ENCODE measurements around the gene ARMH3. TPM values are rescaled to one million over a fixed set of nuclear protein-coding genes. Genes with fewer than 3 reads are reported as not detected.
"Not testable (repeated sequence)": the region's sequence is repeated elsewhere in the genome, so short reads cannot be mapped to it uniquely, and the experiment has no call there.

ARMH3 gene
- total and polyA plus RNA-seq, 2 donors = 8.7 to 18.2 TPM

DNA sequence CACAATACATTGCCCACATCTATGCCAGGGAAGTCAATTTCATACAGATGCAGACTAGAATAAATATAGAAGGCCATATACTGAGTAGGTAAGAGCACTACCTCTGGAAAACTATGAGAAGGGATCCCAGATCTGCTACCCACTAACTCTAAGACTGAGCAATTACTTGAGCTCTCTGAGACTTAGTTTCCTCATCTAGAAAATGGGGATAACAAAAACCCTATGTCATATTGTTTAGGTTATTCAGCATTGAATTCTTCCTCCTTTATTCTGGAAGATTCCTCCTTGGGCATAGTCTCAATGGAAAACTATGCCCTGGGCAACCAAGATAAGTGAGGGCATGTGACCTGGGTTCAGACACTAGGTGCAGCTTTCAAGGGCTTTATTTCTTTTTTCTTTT, 4.0 kb upstream of the ARMH3 start:
- no peak for DNase-seq (ENCODE audit: low read depth in 6 of 9, low spot score in 9 of 9)
- Histone ChIP-seq H3K4me3 (ENCODE audit: low read length in 2 of 2) (no peak overlapping the region), H3K27ac (ENCODE audit: low read depth in 1 of 2, low read length in 1 of 2) (no peak overlapping the region), H3K4me1 (ENCODE audit: control insufficient read depth in 2 of 2, insufficient read depth in 2 of 2, low read length in 2 of 2) (peaks cover 5 to 18% of the 10 kb centered on the region in 2 donors), H3K36me3 (ENCODE audit: control insufficient read depth in 2 of 2, insufficient read depth in 2 of 2, low read length in 1 of 2) (no peaks in the 10 kb centered on the region), H3K9me3 (ENCODE audit: control insufficient read depth in 2 of 2, insufficient read depth in 1 of 2, low read length in 1 of 2) (peaks cover 0 to 4% of the 10 kb centered on the region in 2 donors), H3K27me3 (ENCODE audit: control insufficient read depth in 2 of 2, insufficient read depth in 1 of 2, low read length in 1 of 2) (no peaks in the 10 kb centered on the region)

DNA sequence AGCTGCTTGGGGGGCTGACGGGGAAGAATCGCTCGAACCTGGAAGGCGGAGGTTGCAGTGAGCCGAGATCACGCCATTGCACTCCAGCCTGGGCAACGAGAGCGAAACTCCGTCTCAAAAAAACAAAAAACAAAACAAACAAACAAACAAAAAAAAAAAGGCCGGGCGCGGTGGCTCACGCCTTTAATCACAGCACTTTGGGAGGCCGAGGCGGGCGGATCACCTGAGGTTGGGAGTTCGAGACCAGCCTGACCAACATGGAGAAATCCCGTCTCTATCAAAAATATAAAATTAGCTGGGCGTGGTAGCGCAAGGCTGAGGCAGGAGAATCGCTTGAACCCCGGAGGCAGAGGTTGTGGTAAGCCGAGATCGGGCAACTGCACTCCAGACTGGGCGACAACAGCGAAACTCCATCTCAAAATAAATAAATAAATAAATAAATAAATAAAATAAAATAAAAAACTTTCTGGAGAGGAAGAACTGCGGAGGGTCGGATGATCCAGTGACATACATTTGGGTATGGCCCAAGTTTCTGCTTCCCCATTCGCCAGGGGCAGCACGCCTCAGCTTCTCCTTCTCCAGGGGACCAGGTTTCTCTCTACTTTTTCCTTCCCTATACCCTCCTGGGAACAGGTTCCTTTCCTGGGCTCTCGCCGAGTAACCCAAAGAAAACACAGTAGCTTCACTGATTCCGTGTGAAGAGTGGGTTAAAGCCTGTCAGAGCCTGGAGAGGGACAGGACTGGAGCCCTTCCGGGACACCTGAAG, 909 bp downstream of the ARMH3 start:
- not testable (repeated sequence) for DNase-seq (ENCODE audit: low read depth in 6 of 9, low spot score in 9 of 9); H3K27me3 ChIP-seq (ENCODE audit: control insufficient read depth in 2 of 2, insufficient read depth in 1 of 2, low read length in 1 of 2); H3K9me3 ChIP-seq (ENCODE audit: control insufficient read depth in 2 of 2, insufficient read depth in 1 of 2, low read length in 1 of 2); H3K36me3 ChIP-seq (ENCODE audit: control insufficient read depth in 2 of 2, insufficient read depth in 2 of 2, low read length in 1 of 2)
- WGBS = 74% methylated on average over 34 of the region's 34 CpGs
- Histone ChIP-seq H3K4me3 (ENCODE audit: low read length in 2 of 2) (peak overlapping the region; percentile 79 to 98), H3K4me1 (ENCODE audit: control insufficient read depth in 2 of 2, insufficient read depth in 2 of 2, low read length in 2 of 2) (peaks cover 6 to 21% of the 10 kb centered on the region in 2 donors), H3K27ac (ENCODE audit: low read depth in 1 of 2, low read length in 1 of 2) (peak overlapping the region; percentile 77 to 84)

GRCh38 chr10:102046095-102046494, 9.9 kb downstream of the ARMH3 start:
- H3K27ac ChIP-seq (ENCODE audit: low read depth in 1 of 2, low read length in 1 of 2) = no peak overlapping the region

DNA sequence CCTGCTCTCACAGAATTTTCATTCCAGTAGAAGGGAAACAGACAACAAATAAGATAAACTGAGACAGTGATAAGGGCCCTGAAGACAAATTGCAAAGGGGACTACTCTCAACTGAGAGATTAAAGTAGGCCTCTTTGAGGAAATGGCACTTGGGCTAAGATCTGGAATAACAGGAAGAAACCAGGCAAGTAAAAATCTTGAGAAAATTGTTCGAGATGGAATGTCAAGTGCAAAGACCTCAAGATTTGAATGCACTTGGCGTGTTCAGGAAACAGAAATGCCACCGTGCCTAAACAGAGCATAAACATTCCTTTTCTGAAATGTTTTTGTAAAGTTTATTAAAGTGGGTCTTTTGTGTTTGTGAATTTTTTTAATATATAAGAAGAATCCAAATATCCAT, 10.7 kb downstream of the ARMH3 start:
- H3K27ac ChIP-seq (ENCODE audit: low read depth in 1 of 2, low read length in 1 of 2) = no peak overlapping the region
- no peaks in the 10 kb centered on the region for H3K27me3 ChIP-seq (ENCODE audit: control insufficient read depth in 2 of 2, insufficient read depth in 1 of 2, low read length in 1 of 2)
- H3K36me3 ChIP-seq (ENCODE audit: control insufficient read depth in 2 of 2, insufficient read depth in 2 of 2, low read length in 1 of 2) = peaks cover 0 to 2% of the 10 kb centered on the region in 2 donors
- no peaks in the 10 kb centered on the region for H3K9me3 ChIP-seq (ENCODE audit: control insufficient read depth in 2 of 2, insufficient read depth in 1 of 2, low read length in 1 of 2)
- no peak overlapping the region for H3K4me3 ChIP-seq (ENCODE audit: low read length in 2 of 2)
- no peaks in the 10 kb centered on the region for H3K4me1 ChIP-seq (ENCODE audit: control insufficient read depth in 2 of 2, insufficient read depth in 2 of 2, low read length in 2 of 2)
- no peak for DNase-seq (ENCODE audit: low read depth in 6 of 9, low spot score in 9 of 9)
- 75% methylated on average over 3 of the region's 3 CpGs for WGBS

More at GRCh38 chr10:102046095-102046494, 9.9 kb downstream of the ARMH3 start:
- H3K27me3 ChIP-seq (ENCODE audit: control insufficient read depth in 2 of 2, insufficient read depth in 1 of 2, low read length in 1 of 2) = no peaks in the 10 kb centered on the region
- H3K9me3 ChIP-seq (ENCODE audit: control insufficient read depth in 2 of 2, insufficient read depth in 1 of 2, low read length in 1 of 2) = no peaks in the 10 kb centered on the region
- H3K36me3 ChIP-seq (ENCODE audit: control insufficient read depth in 2 of 2, insufficient read depth in 2 of 2, low read length in 1 of 2) = no peaks in the 10 kb centered on the region
- DNase-seq (ENCODE audit: low read depth in 6 of 9, low spot score in 9 of 9) = no peak
- H3K4me1 ChIP-seq (ENCODE audit: control insufficient read depth in 2 of 2, insufficient read depth in 2 of 2, low read length in 2 of 2) = no peaks in the 10 kb centered on the region
- H3K4me3 ChIP-seq (ENCODE audit: low read length in 2 of 2) = no peak overlapping the region
- WGBS = 95% methylated on average over 2 of the region's 2 CpGs

DNA sequence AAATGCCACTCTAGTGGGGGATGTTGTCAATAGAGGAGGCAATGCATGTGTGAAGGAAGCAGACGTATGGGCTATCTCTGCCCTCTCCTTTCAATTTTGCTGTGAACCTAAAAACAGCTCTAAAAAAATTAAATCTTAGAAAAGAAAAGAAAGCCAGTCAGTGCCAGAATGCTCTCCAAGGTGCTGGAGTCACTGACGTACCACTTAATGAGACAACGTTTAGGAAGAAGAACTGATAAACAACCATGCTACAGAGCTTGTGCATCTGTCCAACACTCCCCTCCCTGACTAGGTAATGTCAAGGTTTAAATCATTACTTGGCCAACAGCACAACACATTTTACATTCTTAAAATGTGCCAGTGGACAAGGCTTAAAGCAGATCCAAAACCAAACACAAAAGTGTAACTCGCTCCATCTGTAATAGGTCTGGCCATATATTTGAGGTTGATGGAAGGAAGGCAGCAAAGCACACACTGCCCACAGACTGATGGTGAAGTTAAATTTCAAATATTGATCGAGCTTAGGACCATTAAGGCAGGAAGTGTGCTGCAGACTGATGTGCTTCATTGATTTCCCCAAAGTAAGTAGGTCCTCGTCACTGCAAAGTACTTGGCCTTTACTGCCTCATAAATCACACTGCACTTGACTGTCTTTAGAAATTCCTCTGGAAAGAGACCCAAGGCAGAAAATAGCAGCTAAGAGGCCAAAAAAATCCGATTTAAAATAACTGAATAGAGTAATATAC, 15.5 kb downstream of the ARMH3 start:
- H3K9me3 ChIP-seq (ENCODE audit: control insufficient read depth in 2 of 2, insufficient read depth in 1 of 2, low read length in 1 of 2) = no peaks in the 10 kb centered on the region
- WGBS = 72% methylated on average over 7 of the region's 7 CpGs
- no peaks in the 10 kb centered on the region for H3K4me1 ChIP-seq (ENCODE audit: control insufficient read depth in 2 of 2, insufficient read depth in 2 of 2, low read length in 2 of 2)
- no peaks in the 10 kb centered on the region for H3K27me3 ChIP-seq (ENCODE audit: control insufficient read depth in 2 of 2, insufficient read depth in 1 of 2, low read length in 1 of 2)
- no peak overlapping the region for H3K4me3 ChIP-seq (ENCODE audit: low read length in 2 of 2)
- DNase-seq (ENCODE audit: low read depth in 6 of 9, low spot score in 9 of 9) = peak in 1 of 9 donors; percentile 9
- H3K36me3 ChIP-seq (ENCODE audit: control insufficient read depth in 2 of 2, insufficient read depth in 2 of 2, low read length in 1 of 2) = peaks cover 5 to 18% of the 10 kb centered on the region in 2 donors
- H3K27ac ChIP-seq (ENCODE audit: low read depth in 1 of 2, low read length in 1 of 2) = no peak overlapping the region

DNA sequence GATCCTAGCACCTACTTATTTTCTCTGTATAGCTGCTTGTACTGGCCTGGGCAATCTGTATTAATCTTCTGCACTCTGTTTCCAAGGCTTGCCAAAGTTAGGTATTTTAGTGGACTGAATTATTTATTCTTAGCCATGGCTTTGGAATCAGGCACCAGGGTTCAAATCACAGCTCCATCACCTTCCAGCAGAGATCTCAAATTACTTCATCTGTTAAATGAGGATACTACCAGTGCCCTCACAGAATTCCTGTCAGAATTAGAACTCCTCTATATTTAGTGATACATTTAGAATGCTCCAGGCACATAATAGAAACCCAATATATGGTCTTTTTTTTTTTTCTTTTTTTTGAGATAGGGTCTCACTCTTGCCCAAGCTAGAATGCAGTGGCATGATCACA, 17.6 kb downstream of the ARMH3 start:
- Histone ChIP-seq H3K27me3 (ENCODE audit: control insufficient read depth in 2 of 2, insufficient read depth in 1 of 2, low read length in 1 of 2) (no peaks in the 10 kb centered on the region), H3K4me1 (ENCODE audit: control insufficient read depth in 2 of 2, insufficient read depth in 2 of 2, low read length in 2 of 2) (no peaks in the 10 kb centered on the region), H3K4me3 (ENCODE audit: low read length in 2 of 2) (no peak overlapping the region), H3K36me3 (ENCODE audit: control insufficient read depth in 2 of 2, insufficient read depth in 2 of 2, low read length in 1 of 2) (peaks cover 6 to 23% of the 10 kb centered on the region in 2 donors), H3K27ac (ENCODE audit: low read depth in 1 of 2, low read length in 1 of 2) (no peak overlapping the region), H3K9me3 (ENCODE audit: control insufficient read depth in 2 of 2, insufficient read depth in 1 of 2, low read length in 1 of 2) (no peaks in the 10 kb centered on the region)
- DNase-seq (ENCODE audit: low read depth in 6 of 9, low spot score in 9 of 9) = no peak

GRCh38 chr10:102035807-102036206, 20.2 kb downstream of the ARMH3 start:
- DNase-seq (ENCODE audit: low read depth in 6 of 9, low spot score in 9 of 9); H3K4me1 ChIP-seq (ENCODE audit: control insufficient read depth in 2 of 2, insufficient read depth in 2 of 2, low read length in 2 of 2); H3K4me3 ChIP-seq (ENCODE audit: low read length in 2 of 2); H3K27me3 ChIP-seq (ENCODE audit: control insufficient read depth in 2 of 2, insufficient read depth in 1 of 2, low read length in 1 of 2); H3K27ac ChIP-seq (ENCODE audit: low read depth in 1 of 2, low read length in 1 of 2); H3K9me3 ChIP-seq (ENCODE audit: control insufficient read depth in 2 of 2, insufficient read depth in 1 of 2, low read length in 1 of 2): not testable (repeated sequence)
- over 99% methylated on average over 33 of the region's 33 CpGs for WGBS
- H3K36me3 ChIP-seq (ENCODE audit: control insufficient read depth in 2 of 2, insufficient read depth in 2 of 2, low read length in 1 of 2) = peaks cover 13 to 40% of the 10 kb centered on the region in 2 donors

DNA sequence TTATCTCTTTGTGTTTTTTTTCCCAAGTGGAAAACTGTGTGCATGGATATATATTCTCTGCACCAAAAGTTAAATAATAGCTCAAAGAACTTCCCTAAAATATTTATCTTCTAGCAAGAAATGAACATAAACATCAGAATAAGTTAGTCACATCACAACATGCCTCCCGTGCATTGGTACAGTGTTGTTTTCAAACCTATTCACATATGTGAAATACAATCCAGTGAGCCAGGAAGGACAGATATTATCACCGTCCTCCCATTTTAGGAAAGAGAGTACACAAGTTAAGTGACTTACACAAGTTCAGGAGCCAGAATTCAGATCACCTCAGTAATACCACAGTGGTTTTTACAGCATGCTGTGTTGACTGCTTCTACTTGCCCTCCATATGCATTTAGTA, 22.2 kb downstream of the ARMH3 start:
- no peaks in the 10 kb centered on the region for H3K27me3 ChIP-seq (ENCODE audit: control insufficient read depth in 2 of 2, insufficient read depth in 1 of 2, low read length in 1 of 2)
- WGBS = 98% methylated on average over 2 of the region's 2 CpGs
- no peak for DNase-seq (ENCODE audit: low read depth in 6 of 9, low spot score in 9 of 9)
- peaks cover 20 to 50% of the 10 kb centered on the region in 2 donors for H3K36me3 ChIP-seq (ENCODE audit: control insufficient read depth in 2 of 2, insufficient read depth in 2 of 2, low read length in 1 of 2)
- H3K27ac ChIP-seq (ENCODE audit: low read depth in 1 of 2, low read length in 1 of 2) = no peak overlapping the region
- H3K4me3 ChIP-seq (ENCODE audit: low read length in 2 of 2) = no peak overlapping the region
- H3K4me1 ChIP-seq (ENCODE audit: control insufficient read depth in 2 of 2, insufficient read depth in 2 of 2, low read length in 2 of 2) = no peaks in the 10 kb centered on the region
- H3K9me3 ChIP-seq (ENCODE audit: control insufficient read depth in 2 of 2, insufficient read depth in 1 of 2, low read length in 1 of 2) = no peaks in the 10 kb centered on the region

GRCh38 chr10:102027261-102027660, 28.7 kb downstream of the ARMH3 start:
- Histone ChIP-seq H3K27me3 (ENCODE audit: control insufficient read depth in 2 of 2, insufficient read depth in 1 of 2, low read length in 1 of 2) (no peaks in the 10 kb centered on the region), H3K4me1 (ENCODE audit: control insufficient read depth in 2 of 2, insufficient read depth in 2 of 2, low read length in 2 of 2) (no peaks in the 10 kb centered on the region), H3K4me3 (ENCODE audit: low read length in 2 of 2) (no peak overlapping the region), H3K36me3 (ENCODE audit: control insufficient read depth in 2 of 2, insufficient read depth in 2 of 2, low read length in 1 of 2) (peaks cover 24 to 67% of the 10 kb centered on the region in 2 donors), H3K9me3 (ENCODE audit: control insufficient read depth in 2 of 2, insufficient read depth in 1 of 2, low read length in 1 of 2) (no peaks in the 10 kb centered on the region), H3K27ac (ENCODE audit: low read depth in 1 of 2, low read length in 1 of 2) (no peak overlapping the region)
- 98% methylated on average over 2 of the region's 2 CpGs for WGBS
- no peak for DNase-seq (ENCODE audit: low read depth in 6 of 9, low spot score in 9 of 9)
